K562 (cell line): ENCODE measurements around the gene CABP4. TPM values are rescaled to one million over a fixed set of nuclear protein-coding genes. Genes with fewer than 3 reads are reported as not detected.
A peak's percentile ranks its signal among the peaks of the same experiment; 100 is the strongest.

Experiments
- CEBPB ChIP-seq: fragments of 450-650 bp; IDR thresholded peaks from 2 replicates; pipeline ENCODE4 v1.6.1; 2016; ENCODE audit warnings: missing genetic modification characterization, missing compliant biosample characterization
- CTBP1 ChIP-seq: fragments of 450-650 bp; IDR thresholded peaks from 2 replicates; pipeline ENCODE4 v1.6.1; 2016; ENCODE audit warnings: borderline replicate concordance
- E2F3 ChIP-seq: fragments of 250-450 bp; sonication (Bioruptor Pico); IDR thresholded peaks from 2 replicates; pipeline ENCODE4 v1.4.0; 2020; ENCODE audit warnings: mild to moderate bottlenecking
- E2F8 ChIP-seq: fragments of 450-650 bp; IDR thresholded peaks from 2 replicates; pipeline ENCODE4 v1.7.1; 2018; ENCODE audit warnings: mild to moderate bottlenecking, low read depth; ENCODE audit not compliant: partially characterized antibody
- GATAD2A ChIP-seq: fragments of 450-650 bp; IDR thresholded peaks from 2 replicates; pipeline ENCODE4 v1.6.1; 2017
- HCFC1 ChIP-seq: IDR thresholded peaks from 2 replicates; pipeline ENCODE4 v1.6.1; 2012; ENCODE audit warnings: low read depth, low read length, improper control_type of control experiment
- HDAC3 ChIP-seq: fragments of 450-650 bp; IDR thresholded peaks from 2 replicates; pipeline ENCODE4 v1.6.1; 2018; ENCODE audit warnings: borderline replicate concordance, mild to moderate bottlenecking, moderate library complexity; ENCODE audit not compliant: partially characterized antibody
- HIVEP1 ChIP-seq: fragments of 250-450 bp; sonication (Bioruptor Pico); IDR thresholded peaks from 2 replicates; pipeline ENCODE4 v1.4.0; 2020; ENCODE audit warnings: mild to moderate bottlenecking
- HNRNPH1 ChIP-seq: fragments of 200-400 bp; formaldehyde crosslinking; optimal IDR thresholded peaks from 2 replicates; pipeline ENCODE3; 2017; ENCODE audit warnings: low read depth, mild to moderate bottlenecking, low read length, moderate library complexity
- KLF6 ChIP-seq: fragments of 250-450 bp; sonication (Bioruptor Pico); IDR thresholded peaks from 2 replicates; pipeline ENCODE4 v1.4.0; 2020; ENCODE audit warnings: mild to moderate bottlenecking, moderate library complexity, borderline replicate concordance
- MEF2D ChIP-seq: conservative IDR thresholded peaks from 2 replicates; pipeline ENCODE4 v1.6.1; 2016; ENCODE audit warnings: low read depth, missing genetic modification characterization, missing compliant biosample characterization
- PRMT5 ChIP-seq: sonication (generic); formaldehyde crosslinking; IDR thresholded peaks from 2 replicates; pipeline ENCODE4 v1.5.0; 2020; ENCODE audit warnings: missing genetic modification reagents
- PURB ChIP-seq: sonication (generic); formaldehyde crosslinking; IDR thresholded peaks from 2 replicates; pipeline ENCODE4 v1.9.0; 2021; ENCODE audit warnings: low read depth, mild to moderate bottlenecking, missing genetic modification reagents
- SP1 ChIP-seq: sonication (generic); formaldehyde crosslinking; IDR thresholded peaks from 2 replicates; pipeline ENCODE4 v1.8.1; 2022; ENCODE audit warnings: mild to moderate bottlenecking, missing genetic modification reagents
- ZBED1 ChIP-seq: IDR thresholded peaks from 2 replicates; pipeline ENCODE4 v1.6.1; 2014
- ZFX ChIP-seq: sonication (generic); formaldehyde crosslinking; IDR thresholded peaks from 2 replicates; pipeline ENCODE4 v1.8.0; 2022; ENCODE audit warnings: mild to moderate bottlenecking, missing genetic modification reagents, moderate library complexity
- ZNF316 ChIP-seq: fragments of 450-650 bp; IDR thresholded peaks from 2 replicates; pipeline ENCODE4 v1.6.1; 2016
- ZNF347 ChIP-seq: fragments of 450-650 bp; formaldehyde crosslinking; IDR thresholded peaks from 2 replicates; pipeline ENCODE4 v1.4.0; 2020; ENCODE audit warnings: low read depth, mild to moderate bottlenecking, moderate library complexity
- ZNF561 ChIP-seq: fragments of 450-650 bp; formaldehyde crosslinking; conservative IDR thresholded peaks from 2 replicates; pipeline ENCODE4 v1.4.0; 2020; ENCODE audit warnings: mild to moderate bottlenecking, moderate library complexity
- ZNF75A ChIP-seq: fragments of 450-650 bp; formaldehyde crosslinking; IDR thresholded peaks from 2 replicates; pipeline ENCODE4 v1.4.0; 2020; ENCODE audit warnings: mild to moderate bottlenecking
- ZNF780A ChIP-seq: fragments of 250-450 bp; sonication (Bioruptor Pico); IDR thresholded peaks from 2 replicates; pipeline ENCODE4 v1.5.0; 2021; ENCODE audit warnings: mild to moderate bottlenecking
- polyA plus RNA-seq, 8 experiments: library from polyadenylated mRNA; depleted of rRNA in 4 of 8; stranded (reverse) in 5 of 8; unstranded in 3 of 8; fragments of >200 nt; fragmentation: Nextera tagmentation in 2 of 8; fragmentation: Illumina TruSeq in 1 of 8; extraction: Ambion mirVana in 2 of 8; extraction: Trizol in 1 of 8; gene quantifications; 2 replicates each; pipeline versions ENCODE4 v1.2.1 to v1.2.3, GENCODE V29; 2011 to 2014; ENCODE audit warnings: inconsistent platforms in 1 of 8, missing spikeins in 1 of 8
- total RNA-seq, 7 experiments: library from RNA; depleted of rRNA in 6 of 7; stranded (reverse); fragments of >200 nt in 6 of 7; fragmentation: Illumina TruSeq in 2 of 7; extraction: Trizol in 2 of 7; gene quantifications; 2 replicates each; pipeline versions ENCODE4 v1.2.1 to v1.2.3, GENCODE V29; 2011 to 2021; ENCODE audit warnings: low replicate concordance in 1 of 7
- TF ChIP-seq, protein P1 (sequence below): fragments of 250-450 bp; sonication (Bioruptor Pico); IDR thresholded peaks from 2 replicates; pipeline ENCODE4 v1.5.0; 2020; ENCODE audit warnings: mild to moderate bottlenecking, borderline replicate concordance

Gene CABP4
- total and polyA plus RNA-seq, 9 of the 15 experiments (the other 6 are each of a cell fraction or from before 2014, with no cell fraction given), result 0.11 TPM; not detected in 8

DNA sequence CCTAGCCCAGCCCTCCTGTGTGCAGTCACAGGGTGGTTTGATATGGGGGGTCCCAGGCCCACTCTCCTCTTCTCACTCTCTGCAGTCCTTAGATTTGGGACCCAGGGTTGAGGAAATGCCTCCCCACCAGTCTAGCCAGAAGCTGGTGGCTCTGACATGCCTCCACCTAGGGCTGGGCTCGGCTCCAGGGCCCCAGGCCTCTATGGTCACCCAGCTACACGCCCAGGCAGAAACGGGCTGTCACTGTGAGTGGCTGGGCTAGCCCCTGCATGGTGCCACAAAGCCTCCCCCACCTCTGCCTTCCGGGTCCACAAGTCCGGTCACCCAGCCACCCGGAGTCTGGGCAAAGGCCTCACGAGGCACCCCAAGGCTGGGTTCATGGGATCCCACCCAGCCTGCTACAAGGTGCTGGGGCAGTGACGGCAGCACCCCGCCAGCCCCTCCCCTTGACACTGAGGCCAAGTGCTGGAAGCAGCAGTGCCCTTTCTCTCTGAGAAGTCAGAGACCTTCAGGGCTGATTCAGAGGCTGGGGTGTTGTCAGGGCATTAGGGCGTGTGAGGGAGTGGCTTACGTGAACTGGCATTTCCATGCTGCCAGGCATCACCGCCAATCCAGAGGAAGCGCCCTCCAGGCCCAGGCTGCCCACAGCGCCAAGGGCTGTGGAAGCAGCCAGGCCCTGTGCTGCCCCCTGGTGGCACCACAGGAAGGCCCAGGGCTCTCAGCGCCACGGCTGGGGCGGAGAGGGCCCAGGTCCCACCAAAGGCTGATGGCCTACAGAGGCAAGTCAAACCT lies 50.6 kb downstream of the CABP4 start (continued):
- TF ChIP-seq, protein P1, sequence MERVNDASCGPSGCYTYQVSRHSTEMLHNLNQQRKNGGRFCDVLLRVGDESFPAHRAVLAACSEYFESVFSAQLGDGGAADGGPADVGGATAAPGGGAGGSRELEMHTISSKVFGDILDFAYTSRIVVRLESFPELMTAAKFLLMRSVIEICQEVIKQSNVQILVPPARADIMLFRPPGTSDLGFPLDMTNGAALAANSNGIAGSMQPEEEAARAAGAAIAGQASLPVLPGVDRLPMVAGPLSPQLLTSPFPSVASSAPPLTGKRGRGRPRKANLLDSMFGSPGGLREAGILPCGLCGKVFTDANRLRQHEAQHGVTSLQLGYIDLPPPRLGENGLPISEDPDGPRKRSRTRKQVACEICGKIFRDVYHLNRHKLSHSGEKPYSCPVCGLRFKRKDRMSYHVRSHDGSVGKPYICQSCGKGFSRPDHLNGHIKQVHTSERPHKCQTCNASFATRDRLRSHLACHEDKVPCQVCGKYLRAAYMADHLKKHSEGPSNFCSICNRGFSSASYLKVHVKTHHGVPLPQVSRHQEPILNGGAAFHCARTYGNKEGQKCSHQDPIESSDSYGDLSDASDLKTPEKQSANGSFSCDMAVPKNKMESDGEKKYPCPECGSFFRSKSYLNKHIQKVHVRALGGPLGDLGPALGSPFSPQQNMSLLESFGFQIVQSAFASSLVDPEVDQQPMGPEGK (CRISPR knock-in tag), result no peak
- TF ChIP-seq KLF6 (CRISPR knock-in tag) (no peak), GATAD2A (0 out of 2 replicates have a peak, but pooled peaks have one; percentile 49), ZNF780A (no peak), E2F8 (no peak), E2F3 (peak; percentile 15; the same call in 1 of the 2 replicates), HNRNPH1 (no peak), ZNF561 (CRISPR knock-in tag) (no peak), PURB (CRISPR knock-in tag) (no peak), HIVEP1 (CRISPR knock-in tag) (0 out of 2 replicates have a peak, but pooled peaks have one; percentile 32), ZBED1 (no peak), ZNF347 (no peak), HCFC1 (no peak), ZNF316 (no peak), ZFX (CRISPR knock-in tag) (peak; percentile 73), CEBPB (tag) (no peak), MEF2D (tag) (no peak), CTBP1 (peak; percentile 78), HDAC3 (no peak), SP1 (peak; percentile 29; the same call in 1 of the 2 replicates), PRMT5 (CRISPR knock-in tag) (no peak), ZNF75A (no peak)
